Astrocyte of the cerebellum (primary cell): ENCODE results near the gene DIP2C.
"Not testable (repeated sequence)": the region's sequence is repeated elsewhere in the genome, so short reads cannot be mapped to it uniquely, and the experiment has no call there.

Experiments
- DNase-seq: peaks from one replicate; pipeline ENCODE4 v3.0.0-alpha.2; 2011; ENCODE audit warnings: low read depth
- H3K4me3 ChIP-seq: 2 replicates; pipeline ENCODE4 v1.5.1; 2011; ENCODE audit warnings: mild to moderate bottlenecking, low read depth, low read length, moderate library complexity
- in situ Hi-C: cut with HindIII; loops from 2 replicates; pipeline ENCODE4 v1.10.0; 2017; ENCODE audit warnings: low sequenced_read_pairs
- TF ChIP-seq, protein P1 (sequence below): IDR thresholded peaks from 2 replicates; pipeline ENCODE4 v1.5.1; 2012; ENCODE audit warnings: low read length, low read depth, moderate library complexity, mild to moderate bottlenecking; ENCODE audit errors: missing control alignments

The DIP2C gene

GRCh38 chr10:323651-324293, 365.7 kb downstream of the DIP2C start:
- TF ChIP-seq, protein P1, sequence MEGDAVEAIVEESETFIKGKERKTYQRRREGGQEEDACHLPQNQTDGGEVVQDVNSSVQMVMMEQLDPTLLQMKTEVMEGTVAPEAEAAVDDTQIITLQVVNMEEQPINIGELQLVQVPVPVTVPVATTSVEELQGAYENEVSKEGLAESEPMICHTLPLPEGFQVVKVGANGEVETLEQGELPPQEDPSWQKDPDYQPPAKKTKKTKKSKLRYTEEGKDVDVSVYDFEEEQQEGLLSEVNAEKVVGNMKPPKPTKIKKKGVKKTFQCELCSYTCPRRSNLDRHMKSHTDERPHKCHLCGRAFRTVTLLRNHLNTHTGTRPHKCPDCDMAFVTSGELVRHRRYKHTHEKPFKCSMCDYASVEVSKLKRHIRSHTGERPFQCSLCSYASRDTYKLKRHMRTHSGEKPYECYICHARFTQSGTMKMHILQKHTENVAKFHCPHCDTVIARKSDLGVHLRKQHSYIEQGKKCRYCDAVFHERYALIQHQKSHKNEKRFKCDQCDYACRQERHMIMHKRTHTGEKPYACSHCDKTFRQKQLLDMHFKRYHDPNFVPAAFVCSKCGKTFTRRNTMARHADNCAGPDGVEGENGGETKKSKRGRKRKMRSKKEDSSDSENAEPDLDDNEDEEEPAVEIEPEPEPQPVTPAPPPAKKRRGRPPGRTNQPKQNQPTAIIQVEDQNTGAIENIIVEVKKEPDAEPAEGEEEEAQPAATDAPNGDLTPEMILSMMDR = no peak
- in situ Hi-C loops = no loop called here
- DNase-seq = peak; percentile 77
- no peak overlapping the region for H3K4me3 ChIP-seq

DNA sequence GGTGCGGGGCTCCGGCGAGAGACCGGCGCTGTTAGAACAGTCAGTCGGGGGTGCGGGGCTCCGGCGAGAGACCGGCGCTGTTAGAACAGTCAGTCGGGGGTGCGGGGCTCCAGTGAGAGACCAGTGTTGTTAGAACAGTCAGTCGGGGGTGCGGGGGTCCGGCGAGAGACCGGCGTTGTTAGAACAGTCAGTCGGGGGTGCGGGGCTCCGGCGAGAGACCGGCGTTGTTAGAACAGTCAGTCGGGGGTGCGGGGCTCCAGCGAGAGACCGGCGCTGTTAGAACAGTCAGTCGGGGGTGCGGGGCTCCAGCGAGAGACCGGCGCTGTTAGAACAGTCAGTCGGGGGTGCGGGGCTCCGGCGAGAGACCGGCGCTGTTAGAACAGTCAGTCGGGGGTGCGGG, 366.4 kb downstream of the DIP2C start:
- in situ Hi-C loops, H3K4me3 ChIP-seq, DNase-seq: not testable (repeated sequence)

- no peak for DNase-seq
- no peak overlapping the region for H3K4me3 ChIP-seq
- TF ChIP-seq, protein P1 = no peak
- in situ Hi-C loops = no loop called here
Observed at GRCh38 chr10:320771-321170, 368.7 kb downstream of the DIP2C start.

DNA sequence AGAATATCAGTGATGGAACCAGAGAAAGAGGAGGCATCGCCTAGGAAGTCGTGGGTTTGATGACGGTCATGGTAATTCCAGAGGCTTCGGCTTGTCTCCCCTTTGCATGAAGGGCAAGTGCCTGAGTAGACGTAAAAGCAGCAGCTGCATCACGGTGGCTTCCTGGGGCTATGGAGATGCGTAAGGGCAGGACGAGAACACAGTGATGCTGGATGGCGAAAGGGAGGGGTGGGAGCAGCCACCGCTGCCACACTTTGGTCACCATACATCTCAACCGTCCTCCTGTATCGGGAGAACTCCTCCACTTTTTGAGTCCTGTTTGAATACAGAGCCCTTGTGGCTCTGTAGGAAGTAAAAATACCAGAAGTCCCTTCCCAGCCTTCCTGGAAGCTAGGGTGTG, 371.5 kb downstream of the DIP2C start:
- TF ChIP-seq, protein P1 = no peak
- no peak for DNase-seq
- in situ Hi-C loops = no loop called here
- no peak overlapping the region for H3K4me3 ChIP-seq

DNA sequence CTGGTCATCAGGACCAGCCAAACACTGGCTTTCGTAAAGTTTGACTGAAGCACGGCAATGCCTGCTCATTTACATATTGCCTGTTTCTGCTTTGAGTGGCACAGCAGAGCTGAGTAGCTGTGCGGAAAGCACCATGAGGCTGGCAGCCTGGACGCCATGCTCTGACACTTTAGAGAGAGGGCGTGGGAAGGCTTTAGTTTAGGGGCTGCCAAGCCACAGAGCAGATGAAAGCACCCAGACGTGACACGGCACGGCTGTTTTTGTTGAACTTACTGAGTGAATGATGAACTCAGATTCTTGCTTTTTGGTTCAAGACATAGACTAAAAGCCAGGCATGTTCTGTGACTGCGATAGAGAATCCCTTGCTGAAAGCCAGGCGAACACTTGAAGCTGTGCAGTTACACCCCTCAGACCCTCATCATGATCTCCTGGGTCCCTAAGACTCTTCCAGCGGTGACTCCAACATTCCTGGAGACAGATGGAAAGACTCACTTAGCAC, 372.1 kb downstream of the DIP2C start:
- no peak for DNase-seq
- in situ Hi-C loops = no loop called here
- TF ChIP-seq, protein P1 = no peak
- no peak overlapping the region for H3K4me3 ChIP-seq

- H3K4me3 ChIP-seq = no peak overlapping the region
- DNase-seq = no peak
- in situ Hi-C loops = no loop called here
- TF ChIP-seq, protein P1 = no peak
Observed at GRCh38 chr10:316390-316789, 373.1 kb downstream of the DIP2C start.

DNA sequence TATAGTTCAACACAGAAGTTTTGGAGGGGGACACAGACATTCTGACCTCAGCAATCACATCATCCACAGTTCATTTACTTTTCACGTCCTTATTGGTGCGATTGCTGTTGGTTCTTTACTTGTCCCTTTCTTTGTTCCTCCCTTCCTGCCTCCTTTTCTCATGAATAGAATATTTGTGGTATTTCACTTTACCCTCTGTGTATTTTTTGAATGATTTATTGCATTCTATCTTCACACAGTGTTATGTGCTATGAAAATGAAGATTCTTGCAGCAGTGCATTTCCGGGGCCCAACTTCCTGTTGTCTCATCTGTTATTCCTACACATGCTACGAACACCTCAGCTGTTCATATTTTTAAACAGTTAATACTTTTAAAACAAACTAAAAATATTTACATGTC, 374.6 kb downstream of the DIP2C start:
- in situ Hi-C loops = no loop called here
- no peak overlapping the region for H3K4me3 ChIP-seq
- DNase-seq = no peak
- TF ChIP-seq, protein P1 = no peak
